ENCODE data around the gene GNPTG.
A peak's percentile ranks its signal among the peaks of the same experiment; 100 is the strongest.

The GNPTG gene

DNA sequence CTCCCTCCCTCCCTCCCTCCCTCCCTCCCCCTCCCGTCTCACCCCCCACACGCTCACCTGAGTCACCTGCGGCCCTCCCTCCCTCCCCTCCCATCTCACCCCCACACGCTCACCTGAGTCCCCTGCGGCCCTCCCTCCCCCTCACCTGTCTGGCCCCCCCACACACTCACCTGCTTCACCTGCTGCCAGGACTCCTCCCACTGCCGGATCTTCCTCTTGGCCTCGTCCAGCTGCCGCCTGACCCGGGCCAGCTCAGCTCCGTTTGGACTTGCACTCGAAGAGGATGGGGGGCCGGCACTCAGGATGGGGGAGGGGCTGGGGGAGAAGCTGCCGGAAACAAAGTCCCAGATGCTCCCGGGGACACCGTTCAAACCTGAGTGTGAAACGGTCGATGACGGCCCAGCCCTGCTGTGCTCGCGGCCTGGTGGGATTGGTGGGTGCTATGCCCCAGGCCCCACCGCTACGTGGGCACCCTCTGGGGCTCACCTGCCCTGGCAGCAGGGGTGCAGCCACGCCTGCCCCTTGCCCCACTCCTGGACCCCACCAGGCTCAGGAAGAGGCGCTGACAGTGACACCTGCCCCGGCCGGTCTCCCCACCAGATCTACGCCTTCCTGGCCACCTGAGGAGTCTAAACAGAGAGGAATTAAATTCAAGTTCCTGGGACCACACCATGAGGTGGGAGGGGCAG, 15.9 kb downstream of the GNPTG start:
- Histone ChIP-seq H3K36me3 (ENCODE audit: control insufficient read depth, insufficient read depth, low read length, severe bottlenecking) (peaks cover 44% of the 10 kb centered on the region), H3K4me1 (ENCODE audit: control insufficient read depth, insufficient read depth, low read length) (no peaks in the 10 kb centered on the region), H3K9ac (ENCODE audit: low read length) (no peak overlapping the region), H3K27me3 (replicated peaks; ENCODE audit: control insufficient read depth, insufficient read depth, low read length) (no peaks in the 10 kb centered on the region), H3K9me3 (ENCODE audit: control insufficient read depth, low read length) (no peaks in the 10 kb centered on the region), H3K4me3 (ENCODE audit: low read length) (no peak overlapping the region)
- DNase-seq (ENCODE audit: low read depth): no peak

- DNase-seq (ENCODE audit: low read depth): no peak
- Histone ChIP-seq H3K9ac (ENCODE audit: low read length) (no peak overlapping the region), H3K9me3 (ENCODE audit: control insufficient read depth, low read length) (no peaks in the 10 kb centered on the region), H3K4me3 (ENCODE audit: low read length) (no peak overlapping the region), H3K4me1 (ENCODE audit: control insufficient read depth, insufficient read depth, low read length) (no peaks in the 10 kb centered on the region), H3K27me3 (replicated peaks; ENCODE audit: control insufficient read depth, insufficient read depth, low read length) (no peaks in the 10 kb centered on the region), H3K36me3 (ENCODE audit: control insufficient read depth, insufficient read depth, low read length, severe bottlenecking) (peaks cover 18% of the 10 kb centered on the region)
Measured at GRCh38 chr16:1371054-1371978, 19.6 kb downstream of the GNPTG start.

- H3K27me3 ChIP-seq (replicated peaks; ENCODE audit: control insufficient read depth, insufficient read depth, low read length): no peaks in the 10 kb centered on the region
Measured at GRCh38 chr16:1372292-1372950, 20.7 kb downstream of the GNPTG start.

DNA sequence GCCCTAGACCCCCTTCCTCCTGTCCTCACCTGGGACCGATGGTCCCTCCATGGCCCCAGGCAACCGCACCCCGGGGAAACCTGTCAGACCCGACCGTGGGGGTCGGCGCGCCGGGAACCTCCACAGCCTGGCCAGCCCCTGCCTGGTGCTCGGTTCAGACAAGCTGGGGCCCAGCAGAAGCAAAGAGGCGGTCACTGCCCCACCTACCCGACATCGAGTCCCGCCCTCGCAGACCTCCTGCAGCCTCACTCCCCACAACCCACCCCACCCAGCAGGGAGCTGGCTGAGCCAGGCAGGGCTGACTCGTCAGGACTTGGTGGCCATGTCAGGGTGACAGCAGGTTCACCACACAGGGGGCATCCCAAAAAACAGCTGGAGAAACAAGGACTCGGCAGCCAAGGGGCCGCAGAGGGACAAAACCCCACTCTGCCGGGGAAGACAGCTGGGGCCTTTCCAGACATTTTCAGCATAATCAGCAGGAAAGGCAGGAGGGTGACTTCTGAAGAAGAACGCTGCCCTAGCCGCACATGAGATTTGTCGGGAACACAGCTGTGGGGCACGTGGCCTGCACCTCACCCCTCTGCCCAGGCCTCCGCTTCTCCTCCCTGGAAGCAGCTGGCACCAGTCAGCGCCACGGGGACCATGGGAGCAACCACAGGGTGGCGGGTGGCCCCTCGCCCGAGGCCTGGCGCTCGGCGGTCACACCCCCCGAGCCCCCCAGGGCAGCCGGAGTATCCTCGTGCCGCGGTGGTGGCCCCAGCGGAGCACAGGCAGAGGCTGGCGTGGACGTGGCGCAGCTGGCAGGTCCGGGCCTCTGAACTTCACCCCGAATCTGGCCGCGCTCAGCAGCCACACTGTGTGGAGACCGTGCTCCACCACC, 22.9 kb downstream of the GNPTG start:
- DNase-seq (ENCODE audit: low read depth): no peak
- Histone ChIP-seq H3K36me3 (ENCODE audit: control insufficient read depth, insufficient read depth, low read length, severe bottlenecking) (peaks cover 9% of the 10 kb centered on the region), H3K27me3 (replicated peaks; ENCODE audit: control insufficient read depth, insufficient read depth, low read length) (no peaks in the 10 kb centered on the region), H3K4me3 (ENCODE audit: low read length) (no peak overlapping the region), H3K9me3 (ENCODE audit: control insufficient read depth, low read length) (no peaks in the 10 kb centered on the region), H3K9ac (ENCODE audit: low read length) (no peak overlapping the region), H3K4me1 (ENCODE audit: control insufficient read depth, insufficient read depth, low read length) (peaks cover 20% of the 10 kb centered on the region)

More at GRCh38 chr16:1372292-1372950, 20.7 kb downstream of the GNPTG start:
- no peaks in the 10 kb centered on the region for H3K9me3 ChIP-seq (ENCODE audit: control insufficient read depth, low read length)
- no peak for DNase-seq (ENCODE audit: low read depth)
- no peak overlapping the region for H3K4me3 ChIP-seq (ENCODE audit: low read length)
- no peak overlapping the region for H3K9ac ChIP-seq (ENCODE audit: low read length)
- peaks cover under 1% of the 10 kb centered on the region for H3K4me1 ChIP-seq (ENCODE audit: control insufficient read depth, insufficient read depth, low read length)
- H3K36me3 ChIP-seq (ENCODE audit: control insufficient read depth, insufficient read depth, low read length, severe bottlenecking): peaks cover 10% of the 10 kb centered on the region

DNA sequence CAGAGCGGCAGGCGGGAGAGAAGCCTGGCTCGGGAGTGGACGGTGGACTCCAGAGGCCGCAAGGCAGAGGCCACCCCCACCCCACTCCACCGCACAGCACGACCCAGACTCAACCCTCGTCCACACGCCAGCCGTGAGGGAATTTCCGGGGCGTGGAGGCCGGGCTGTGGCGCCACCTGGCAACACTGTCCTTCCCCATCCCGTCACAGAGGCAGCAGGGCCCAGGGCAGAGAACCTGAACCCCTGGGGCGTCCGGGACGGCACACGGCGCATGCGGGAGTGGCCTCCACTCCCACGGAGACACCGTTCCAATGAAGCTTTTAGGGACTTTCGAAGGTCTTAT, 23.5 kb downstream of the GNPTG start:
- Histone ChIP-seq H3K36me3 (ENCODE audit: control insufficient read depth, insufficient read depth, low read length, severe bottlenecking) (peaks cover 4% of the 10 kb centered on the region), H3K4me3 (ENCODE audit: low read length) (no peak overlapping the region), H3K9ac (ENCODE audit: low read length) (no peak overlapping the region), H3K27me3 (replicated peaks; ENCODE audit: control insufficient read depth, insufficient read depth, low read length) (no peaks in the 10 kb centered on the region), H3K9me3 (ENCODE audit: control insufficient read depth, low read length) (no peaks in the 10 kb centered on the region), H3K4me1 (ENCODE audit: control insufficient read depth, insufficient read depth, low read length) (peaks cover 22% of the 10 kb centered on the region)
- DNase-seq (ENCODE audit: low read depth): no peak

DNA sequence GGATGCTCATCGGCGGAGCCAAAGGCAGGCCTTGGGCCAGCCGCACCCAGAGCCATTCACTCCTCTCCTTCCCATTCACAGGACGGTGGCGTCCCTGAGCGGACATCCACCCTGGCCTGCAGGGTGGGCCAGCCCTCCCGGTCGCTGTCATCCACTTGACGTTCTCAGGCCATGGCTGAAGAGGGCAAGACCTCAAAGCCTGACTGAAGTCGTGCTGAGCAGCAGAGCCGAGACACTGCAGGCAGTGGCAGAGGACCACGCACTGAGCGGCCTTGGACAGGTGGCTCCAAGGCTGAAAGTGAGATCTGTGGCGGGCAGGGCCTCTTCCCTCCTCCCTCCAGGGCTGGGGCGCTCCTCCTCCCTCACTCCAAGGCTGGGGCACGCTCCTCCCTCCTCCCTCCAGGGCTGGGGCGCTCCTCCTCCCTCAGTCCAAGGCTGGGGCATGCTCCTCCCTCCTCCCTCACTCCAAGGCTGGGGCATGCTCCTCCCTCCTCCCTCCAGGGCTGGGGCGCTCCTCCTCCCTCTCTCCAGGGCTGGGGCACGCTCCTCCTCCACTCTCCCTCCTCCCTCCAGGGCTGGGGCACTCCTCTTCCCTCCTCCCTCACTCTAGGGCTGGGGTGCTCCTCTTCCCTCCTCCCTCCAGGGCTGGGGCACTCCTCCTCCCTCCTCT, 24.1 kb downstream of the GNPTG start:
- no peaks in the 10 kb centered on the region for H3K9me3 ChIP-seq (ENCODE audit: control insufficient read depth, low read length)
- DNase-seq (ENCODE audit: low read depth): no peak

DNA sequence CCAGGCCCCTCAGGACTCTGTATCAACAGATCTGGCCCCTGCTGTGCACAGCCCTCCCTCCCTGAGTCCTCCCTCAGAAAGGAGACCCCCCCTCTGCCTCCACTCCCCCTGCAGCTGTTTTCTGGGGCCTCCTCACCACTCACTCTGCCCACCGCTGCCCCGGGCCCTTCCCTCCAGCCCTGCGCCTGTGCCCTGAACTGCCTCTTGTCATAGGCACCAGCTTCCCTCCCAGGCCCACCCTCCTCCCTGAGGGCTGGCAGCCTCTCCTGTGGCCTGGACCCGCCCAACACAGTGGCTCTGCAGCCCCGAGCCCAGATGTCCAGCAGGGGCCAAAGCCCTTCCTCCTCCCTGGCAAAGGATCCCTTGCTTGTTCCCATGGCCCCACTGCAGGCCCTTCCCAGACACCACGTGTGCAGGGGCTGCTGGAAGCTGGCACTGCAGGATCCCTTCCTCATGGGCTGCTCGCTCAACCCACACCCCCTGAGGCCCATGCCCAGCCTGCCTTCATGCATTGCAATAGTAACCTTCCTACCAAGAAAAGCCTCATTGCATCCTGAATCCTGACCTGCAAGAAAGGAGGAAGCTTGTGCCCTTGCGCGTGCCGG, 25.8 kb downstream of the GNPTG start:
- Histone ChIP-seq H3K9me3 (ENCODE audit: control insufficient read depth, low read length) (no peaks in the 10 kb centered on the region), H3K9ac (ENCODE audit: low read length) (peak overlapping the region; percentile 84), H3K36me3 (ENCODE audit: control insufficient read depth, insufficient read depth, low read length, severe bottlenecking) (peaks cover 8% of the 10 kb centered on the region), H3K4me1 (ENCODE audit: control insufficient read depth, insufficient read depth, low read length) (peaks cover 22% of the 10 kb centered on the region), H3K27me3 (replicated peaks; ENCODE audit: control insufficient read depth, insufficient read depth, low read length) (no peaks in the 10 kb centered on the region), H3K4me3 (ENCODE audit: low read length) (peak overlapping the region; percentile 81)
- DNase-seq (ENCODE audit: low read depth): no peak

More for the DNA sequence above, 24.1 kb downstream of the GNPTG start:
- Histone ChIP-seq H3K9ac (ENCODE audit: low read length) (no peak overlapping the region), H3K36me3 (ENCODE audit: control insufficient read depth, insufficient read depth, low read length, severe bottlenecking) (peaks cover 4% of the 10 kb centered on the region), H3K4me1 (ENCODE audit: control insufficient read depth, insufficient read depth, low read length) (peaks cover 22% of the 10 kb centered on the region), H3K4me3 (ENCODE audit: low read length) (no peak overlapping the region), H3K27me3 (replicated peaks; ENCODE audit: control insufficient read depth, insufficient read depth, low read length) (no peaks in the 10 kb centered on the region)

DNA sequence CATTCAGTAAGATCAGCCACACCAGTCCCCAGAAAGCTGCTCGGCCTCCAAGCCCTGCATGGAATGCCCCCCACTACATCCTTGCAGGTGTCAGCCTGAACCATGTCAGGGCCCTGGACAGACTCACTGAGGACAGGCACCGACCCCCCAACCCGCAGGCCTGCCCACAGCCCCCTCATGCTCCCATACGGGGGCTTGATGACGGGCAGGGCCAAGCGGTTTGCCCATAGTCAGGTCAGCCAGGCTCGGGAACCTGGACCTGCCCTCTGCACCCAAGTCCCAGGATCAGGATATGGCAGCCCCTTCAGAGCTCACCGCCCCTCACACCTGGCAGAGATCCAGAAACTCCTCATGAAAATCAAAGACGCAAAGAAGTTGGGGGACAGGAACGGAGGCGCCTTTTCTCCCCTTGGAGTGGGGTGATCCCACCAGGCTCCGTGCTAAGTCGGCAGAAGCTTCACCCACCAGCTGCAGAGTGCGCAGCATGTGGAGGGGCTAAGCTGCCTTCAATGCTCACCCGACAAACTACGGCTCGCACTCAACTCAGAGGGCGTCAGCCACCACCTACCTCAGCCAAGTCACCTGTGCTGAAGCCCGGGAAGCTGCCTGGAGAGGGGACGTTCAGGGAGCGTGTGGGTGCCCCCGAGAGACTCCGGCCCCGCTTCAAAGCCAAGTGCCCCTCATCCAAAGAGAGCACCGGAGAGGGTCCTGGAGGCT, 26.5 kb downstream of the GNPTG start:
- H3K4me1 ChIP-seq (ENCODE audit: control insufficient read depth, insufficient read depth, low read length): peaks cover 22% of the 10 kb centered on the region
- no peak for DNase-seq (ENCODE audit: low read depth)
- H3K27me3 ChIP-seq (replicated peaks; ENCODE audit: control insufficient read depth, insufficient read depth, low read length): no peaks in the 10 kb centered on the region
- no peaks in the 10 kb centered on the region for H3K9me3 ChIP-seq (ENCODE audit: control insufficient read depth, low read length)
- peak overlapping the region; percentile 84 for H3K9ac ChIP-seq (ENCODE audit: low read length)
- H3K4me3 ChIP-seq (ENCODE audit: low read length): peak overlapping the region; percentile 81
- peaks cover 8% of the 10 kb centered on the region for H3K36me3 ChIP-seq (ENCODE audit: control insufficient read depth, insufficient read depth, low read length, severe bottlenecking)

- Histone ChIP-seq H3K27me3 (replicated peaks; ENCODE audit: control insufficient read depth, insufficient read depth, low read length) (no peaks in the 10 kb centered on the region), H3K36me3 (ENCODE audit: control insufficient read depth, insufficient read depth, low read length, severe bottlenecking) (peaks cover 10% of the 10 kb centered on the region), H3K4me1 (ENCODE audit: control insufficient read depth, insufficient read depth, low read length) (peaks cover 22% of the 10 kb centered on the region), H3K4me3 (ENCODE audit: low read length) (peak overlapping the region; percentile 81), H3K9ac (ENCODE audit: low read length) (peak overlapping the region; percentile 84), H3K9me3 (ENCODE audit: control insufficient read depth, low read length) (no peaks in the 10 kb centered on the region)
- DNase-seq (ENCODE audit: low read depth): peak; percentile 94
Measured at GRCh38 chr16:1378804-1379303, 27.1 kb downstream of the GNPTG start.

Measured in adipocyte (in vitro differentiated cells).